ENCODE data around the gene DLGAP1. TPM values are rescaled to one million over a fixed set of nuclear protein-coding genes. Genes with fewer than 3 reads are reported as not detected.

DLGAP1 gene
- polyA plus RNA-seq, 1 donor from 2014 or later = 4.5 TPM

DNA sequence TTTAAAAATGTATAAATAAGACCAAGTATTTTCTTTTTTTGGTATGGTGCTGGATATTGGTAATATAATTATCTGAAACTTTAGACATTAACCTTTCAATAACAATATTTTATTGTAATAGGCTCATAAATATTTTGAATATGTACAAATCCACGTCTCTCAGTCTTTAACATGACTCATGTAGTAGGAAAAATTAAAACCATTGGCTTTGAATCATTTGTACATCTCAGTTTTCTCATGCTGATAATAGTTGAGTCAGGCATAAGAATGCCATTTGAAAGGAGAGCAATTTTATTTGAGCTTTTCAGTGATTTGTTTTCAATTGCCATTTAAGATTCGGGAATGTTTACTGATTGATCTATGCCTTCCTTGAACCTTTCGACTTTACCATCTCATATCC is 640.3 kb downstream of the DLGAP1 start:
- Histone ChIP-seq H3K4me2 (ENCODE audit: low read length) (no peak overlapping the region), H3K9me3 (ENCODE audit: low read length) (no peaks in the 10 kb centered on the region), H2AFZ (ENCODE audit: low read depth, low read length) (no peak overlapping the region), H3K27ac (ENCODE audit: low read length) (no peak overlapping the region), H3K36me3 (ENCODE audit: insufficient read depth, low read length) (no peaks in the 10 kb centered on the region), H3K27me3 (ENCODE audit: insufficient read depth, low read depth, low read length) (no peaks in the 10 kb centered on the region), H3K79me2 (replicated peaks; ENCODE audit: insufficient read depth, low read length) (no peaks in the 10 kb centered on the region), H3K4me3 (ENCODE audit: low read length) (no peak overlapping the region), H3K9ac (ENCODE audit: low read length) (no peak overlapping the region), H3F3A (ENCODE audit: insufficient read depth, low read length, poor library complexity, severe bottlenecking) (no peaks in the 10 kb centered on the region), H3K9me2 (ENCODE audit: insufficient read depth, low read length) (no peaks in the 10 kb centered on the region), H4K20me1 (ENCODE audit: insufficient read depth) (no peaks in the 10 kb centered on the region)
- TF ChIP-seq, protein P1, sequence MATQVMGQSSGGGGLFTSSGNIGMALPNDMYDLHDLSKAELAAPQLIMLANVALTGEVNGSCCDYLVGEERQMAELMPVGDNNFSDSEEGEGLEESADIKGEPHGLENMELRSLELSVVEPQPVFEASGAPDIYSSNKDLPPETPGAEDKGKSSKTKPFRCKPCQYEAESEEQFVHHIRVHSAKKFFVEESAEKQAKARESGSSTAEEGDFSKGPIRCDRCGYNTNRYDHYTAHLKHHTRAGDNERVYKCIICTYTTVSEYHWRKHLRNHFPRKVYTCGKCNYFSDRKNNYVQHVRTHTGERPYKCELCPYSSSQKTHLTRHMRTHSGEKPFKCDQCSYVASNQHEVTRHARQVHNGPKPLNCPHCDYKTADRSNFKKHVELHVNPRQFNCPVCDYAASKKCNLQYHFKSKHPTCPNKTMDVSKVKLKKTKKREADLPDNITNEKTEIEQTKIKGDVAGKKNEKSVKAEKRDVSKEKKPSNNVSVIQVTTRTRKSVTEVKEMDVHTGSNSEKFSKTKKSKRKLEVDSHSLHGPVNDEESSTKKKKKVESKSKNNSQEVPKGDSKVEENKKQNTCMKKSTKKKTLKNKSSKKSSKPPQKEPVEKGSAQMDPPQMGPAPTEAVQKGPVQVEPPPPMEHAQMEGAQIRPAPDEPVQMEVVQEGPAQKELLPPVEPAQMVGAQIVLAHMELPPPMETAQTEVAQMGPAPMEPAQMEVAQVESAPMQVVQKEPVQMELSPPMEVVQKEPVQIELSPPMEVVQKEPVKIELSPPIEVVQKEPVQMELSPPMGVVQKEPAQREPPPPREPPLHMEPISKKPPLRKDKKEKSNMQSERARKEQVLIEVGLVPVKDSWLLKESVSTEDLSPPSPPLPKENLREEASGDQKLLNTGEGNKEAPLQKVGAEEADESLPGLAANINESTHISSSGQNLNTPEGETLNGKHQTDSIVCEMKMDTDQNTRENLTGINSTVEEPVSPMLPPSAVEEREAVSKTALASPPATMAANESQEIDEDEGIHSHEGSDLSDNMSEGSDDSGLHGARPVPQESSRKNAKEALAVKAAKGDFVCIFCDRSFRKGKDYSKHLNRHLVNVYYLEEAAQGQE (IDR thresholded peaks at IDR 0.05; ENCODE audit: borderline replicate concordance) = no peak
- TF ChIP-seq MXI1 (conservative IDR thresholded peaks at IDR 0.05; ENCODE audit: poor library complexity, severe bottlenecking) (no peak), EZH2 (IDR thresholded peaks at IDR 0.05; ENCODE audit: borderline replicate concordance, insufficient read depth, low read length, poor library complexity, severe bottlenecking) (no peak), EP300 (conservative IDR thresholded peaks at IDR 0.05; ENCODE audit: poor library complexity, severe bottlenecking) (no peak), SMC3 (conservative IDR thresholded peaks at IDR 0.05; ENCODE audit: poor library complexity) (no peak), RAD21 (conservative IDR thresholded peaks at IDR 0.05) (no peak), TAF1 (IDR thresholded peaks at IDR 0.05; ENCODE audit: low read depth) (no peak), POLR2AphosphoS5 (IDR thresholded peaks at IDR 0.05) (no peak)
- TF ChIP-seq, protein P2, sequence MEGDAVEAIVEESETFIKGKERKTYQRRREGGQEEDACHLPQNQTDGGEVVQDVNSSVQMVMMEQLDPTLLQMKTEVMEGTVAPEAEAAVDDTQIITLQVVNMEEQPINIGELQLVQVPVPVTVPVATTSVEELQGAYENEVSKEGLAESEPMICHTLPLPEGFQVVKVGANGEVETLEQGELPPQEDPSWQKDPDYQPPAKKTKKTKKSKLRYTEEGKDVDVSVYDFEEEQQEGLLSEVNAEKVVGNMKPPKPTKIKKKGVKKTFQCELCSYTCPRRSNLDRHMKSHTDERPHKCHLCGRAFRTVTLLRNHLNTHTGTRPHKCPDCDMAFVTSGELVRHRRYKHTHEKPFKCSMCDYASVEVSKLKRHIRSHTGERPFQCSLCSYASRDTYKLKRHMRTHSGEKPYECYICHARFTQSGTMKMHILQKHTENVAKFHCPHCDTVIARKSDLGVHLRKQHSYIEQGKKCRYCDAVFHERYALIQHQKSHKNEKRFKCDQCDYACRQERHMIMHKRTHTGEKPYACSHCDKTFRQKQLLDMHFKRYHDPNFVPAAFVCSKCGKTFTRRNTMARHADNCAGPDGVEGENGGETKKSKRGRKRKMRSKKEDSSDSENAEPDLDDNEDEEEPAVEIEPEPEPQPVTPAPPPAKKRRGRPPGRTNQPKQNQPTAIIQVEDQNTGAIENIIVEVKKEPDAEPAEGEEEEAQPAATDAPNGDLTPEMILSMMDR (IDR thresholded peaks at IDR 0.05; ENCODE audit: poor library complexity, severe bottlenecking) = no peak

GRCh38 chr18:3810296-3810695 is 644.8 kb downstream of the DLGAP1 start:
- H3K27ac ChIP-seq (ENCODE audit: low read length) = no peak overlapping the region
- H4K20me1 ChIP-seq (ENCODE audit: insufficient read depth) = no peaks in the 10 kb centered on the region
- H3K9ac ChIP-seq (ENCODE audit: low read length) = no peak overlapping the region
- H3K27me3 ChIP-seq (ENCODE audit: insufficient read depth, low read depth, low read length) = no peaks in the 10 kb centered on the region
- no peaks in the 10 kb centered on the region for H3F3A ChIP-seq (ENCODE audit: insufficient read depth, low read length, poor library complexity, severe bottlenecking)
- no peaks in the 10 kb centered on the region for H3K9me2 ChIP-seq (ENCODE audit: insufficient read depth, low read length)
- no peak overlapping the region for H3K4me3 ChIP-seq (ENCODE audit: low read length)
- no peak overlapping the region for H3K4me2 ChIP-seq (ENCODE audit: low read length)
- H3K9me3 ChIP-seq (ENCODE audit: low read length) = no peaks in the 10 kb centered on the region
- TF ChIP-seq MXI1 (conservative IDR thresholded peaks at IDR 0.05; ENCODE audit: poor library complexity, severe bottlenecking) (no peak), SMC3 (conservative IDR thresholded peaks at IDR 0.05; ENCODE audit: poor library complexity) (no peak), EP300 (conservative IDR thresholded peaks at IDR 0.05; ENCODE audit: poor library complexity, severe bottlenecking) (no peak), EZH2 (IDR thresholded peaks at IDR 0.05; ENCODE audit: borderline replicate concordance, insufficient read depth, low read length, poor library complexity, severe bottlenecking) (no peak), POLR2AphosphoS5 (IDR thresholded peaks at IDR 0.05) (no peak), RAD21 (conservative IDR thresholded peaks at IDR 0.05) (no peak), TAF1 (IDR thresholded peaks at IDR 0.05; ENCODE audit: low read depth) (no peak)
- TF ChIP-seq, protein P1 (IDR thresholded peaks at IDR 0.05; ENCODE audit: borderline replicate concordance) = no peak
- TF ChIP-seq, protein P2 (IDR thresholded peaks at IDR 0.05; ENCODE audit: poor library complexity, severe bottlenecking) = no peak
- no peak overlapping the region for H2AFZ ChIP-seq (ENCODE audit: low read depth, low read length)
- no peaks in the 10 kb centered on the region for H3K79me2 ChIP-seq (replicated peaks; ENCODE audit: insufficient read depth, low read length)
- H3K36me3 ChIP-seq (ENCODE audit: insufficient read depth, low read length) = no peaks in the 10 kb centered on the region

All from neural cell (in vitro differentiated cells).